Hematopoietic multipotent progenitor cell treated with erythropoietin and hydrocortisone succinate and interleukin-3 and kit ligand, for 8 days (in vitro differentiated cells): ENCODE data around the gene OTX1.
"Not testable (repeated sequence)": the region's sequence is repeated elsewhere in the genome, so short reads cannot be mapped to it uniquely, and the experiment has no call there.

ENCODE experiments used
- DNase-seq: peaks from one replicate; pipeline ENCODE4 v3.0.0-alpha.2; 2015

The OTX1 gene

DNA sequence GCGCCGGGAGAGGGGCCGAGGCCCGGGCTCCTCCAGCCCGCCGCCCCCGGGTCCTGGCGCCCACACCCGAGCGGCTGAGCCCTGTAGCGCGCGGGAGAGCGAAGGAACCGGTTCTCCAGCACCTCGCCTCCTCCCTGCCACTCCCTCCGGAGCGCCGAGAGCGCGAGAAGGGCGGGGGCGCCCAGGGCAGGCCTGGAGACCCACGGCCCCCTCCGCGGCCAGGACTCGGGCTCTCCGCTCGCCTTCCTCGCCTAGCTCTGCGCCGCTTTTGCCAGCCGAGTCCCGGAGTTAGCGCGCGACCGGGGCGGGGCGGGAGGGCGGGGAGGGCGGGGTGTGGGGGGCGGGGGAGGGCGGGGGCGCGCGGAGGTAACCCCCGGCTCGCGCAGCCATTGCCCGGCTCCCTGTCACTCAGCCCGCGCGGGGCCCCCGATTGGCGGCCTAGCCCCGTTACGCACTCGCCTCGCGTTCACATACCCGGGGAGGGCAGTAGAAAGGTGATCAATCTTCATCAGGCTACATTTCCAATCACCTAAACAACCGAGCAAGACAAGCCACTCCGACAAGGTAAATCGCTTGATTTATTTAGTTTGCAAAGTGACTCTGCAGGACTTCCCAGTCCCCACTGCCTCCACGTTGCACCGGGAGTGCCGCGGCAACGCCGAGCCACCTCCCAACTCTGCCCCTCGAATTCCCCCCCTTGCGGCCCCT, at the start of gene OTX1:
Gene OTX1 (plus strand): TSS at position 497 of the 708 bp plus-strand sequence. CDS start 2,161 bp downstream, outside the sequence.
- DNase-seq = no peak

DNA sequence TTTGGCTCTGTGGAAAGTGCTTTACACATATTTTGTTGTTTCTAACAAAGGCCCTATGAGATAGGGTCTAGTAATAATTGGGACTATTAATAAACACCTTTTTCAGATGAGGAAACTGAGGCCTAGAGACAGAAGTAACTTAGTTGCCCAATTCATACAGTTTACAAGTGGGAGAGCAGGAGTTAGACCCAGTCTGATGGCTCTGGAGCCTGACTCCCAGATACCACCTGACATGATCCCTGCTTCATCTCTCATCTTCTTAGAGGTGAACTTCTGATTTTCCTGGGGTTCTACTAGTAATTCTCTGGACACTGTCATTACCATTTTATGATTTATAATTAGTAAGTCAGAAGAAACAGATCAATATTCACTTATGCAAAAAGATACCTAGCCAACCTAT, 49.1 kb upstream of the OTX1 start:
- no peak for DNase-seq

DNA sequence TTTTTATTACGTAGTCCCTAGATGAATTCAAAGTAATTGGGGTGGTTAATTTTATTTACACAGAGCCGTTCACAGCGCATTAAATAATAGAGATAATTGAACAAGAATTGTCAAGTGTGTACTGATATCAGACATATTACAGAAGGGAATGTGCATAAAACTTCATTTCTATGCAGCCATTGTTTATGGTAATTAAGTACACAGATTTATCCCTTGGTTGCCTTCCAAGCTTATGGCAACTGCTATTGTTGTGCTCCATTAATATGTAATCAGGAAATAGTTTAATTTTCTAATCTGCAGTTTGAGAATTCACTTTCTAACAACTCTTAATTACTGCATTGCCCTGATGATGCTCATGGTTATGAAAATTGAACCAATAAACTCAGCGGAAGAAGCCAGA, 47.3 kb upstream of the OTX1 start:
- no peak for DNase-seq

DNA sequence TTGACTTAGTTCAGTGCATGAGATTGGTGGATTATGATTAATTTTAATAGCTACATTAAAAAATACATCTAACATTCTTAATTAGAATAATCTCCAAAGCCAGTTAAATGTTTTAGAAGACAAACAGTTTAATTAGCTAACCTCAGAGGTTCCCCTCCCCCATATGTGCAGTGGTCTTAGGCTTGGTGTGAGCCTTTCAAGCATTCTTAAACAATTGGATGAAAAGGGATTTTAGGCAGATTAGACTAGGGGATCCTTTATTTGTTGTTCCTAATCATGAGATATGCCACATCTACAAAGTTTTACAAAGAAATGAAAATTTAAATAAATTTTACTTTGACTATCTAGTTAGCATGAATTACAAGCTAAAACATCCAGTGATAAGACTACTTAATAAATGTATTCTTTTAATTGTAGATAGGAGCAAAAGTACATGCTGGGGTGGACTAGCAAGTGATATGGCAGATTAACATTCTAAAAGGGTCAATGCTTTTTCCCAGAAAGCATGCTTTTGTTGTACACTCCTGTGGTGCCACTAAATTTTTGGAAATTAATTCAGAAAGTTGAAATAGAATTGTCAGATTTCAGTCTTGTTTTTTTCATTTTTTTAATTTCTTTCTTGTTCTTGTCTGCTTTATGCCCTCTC, 42.7 kb upstream of the OTX1 start:
- no peak for DNase-seq

- DNase-seq = no peak
Measured at GRCh38 chr2:63008838-63009237, 41.8 kb upstream of the OTX1 start.

DNA sequence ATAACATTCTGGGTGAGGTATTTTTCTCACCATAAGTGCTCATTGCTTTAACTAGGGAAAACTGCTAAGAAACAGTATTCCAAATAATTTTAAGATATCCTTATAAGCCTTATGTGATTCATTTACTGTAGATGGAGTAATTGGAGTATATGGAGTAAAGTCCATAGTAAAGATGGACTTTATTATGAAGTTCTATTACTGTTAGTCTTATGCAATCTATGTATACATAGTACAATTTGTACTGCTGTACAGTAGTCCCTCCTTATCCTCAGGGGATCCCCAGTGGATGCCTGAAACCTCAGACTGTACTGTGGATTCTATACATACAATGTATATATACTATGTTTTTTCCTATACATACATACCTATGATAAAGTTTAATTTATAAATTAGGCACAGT, 41.1 kb upstream of the OTX1 start:
- DNase-seq = no peak

- no peak for DNase-seq
Measured at GRCh38 chr2:63012541-63012940, 38.1 kb upstream of the OTX1 start.

DNA sequence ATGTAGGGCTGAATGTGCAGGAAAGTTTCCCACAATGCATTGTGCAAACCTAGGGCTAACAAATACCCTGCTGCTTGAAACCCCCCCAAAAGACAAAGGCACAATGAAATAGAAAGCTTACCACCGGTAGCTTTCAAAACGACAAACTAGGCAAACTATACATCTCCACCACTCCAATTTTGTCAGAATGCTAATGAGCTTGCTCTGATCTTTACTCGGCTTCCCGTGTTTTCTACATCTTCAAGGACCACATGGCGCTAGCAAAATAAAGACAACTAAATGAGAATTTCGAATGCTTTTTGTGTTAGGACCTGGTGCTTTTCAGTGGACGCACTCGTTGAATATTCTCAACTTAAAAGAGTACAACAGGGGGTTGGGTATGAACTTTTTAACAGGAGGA, 37.2 kb upstream of the OTX1 start:
- DNase-seq = no peak

- no peak for DNase-seq
Measured at GRCh38 chr2:63015389-63015788, 35.2 kb upstream of the OTX1 start.

- DNase-seq = no peak
Measured at GRCh38 chr2:63018439-63018838, 32.2 kb upstream of the OTX1 start.

DNA sequence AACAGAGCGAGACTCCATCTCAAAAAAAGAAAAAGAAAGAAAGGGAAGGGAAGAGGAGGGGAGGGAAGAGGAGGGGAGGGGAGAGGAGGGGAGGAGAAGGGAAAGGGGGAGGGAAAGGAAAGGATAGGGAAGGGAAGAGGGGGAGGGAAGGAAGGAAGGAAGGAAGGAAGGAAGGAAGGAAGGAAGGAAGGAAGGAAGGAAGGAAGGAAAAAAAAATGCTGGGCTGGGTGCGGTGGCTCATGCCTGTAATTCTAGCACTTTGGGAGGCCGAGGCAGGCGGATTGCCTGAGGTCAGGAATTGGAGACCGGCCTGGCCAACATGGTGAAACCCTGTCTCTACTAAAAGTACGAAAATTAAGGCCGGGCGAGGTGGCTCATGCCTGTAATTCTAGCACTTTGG, 30.9 kb upstream of the OTX1 start:
- not testable (repeated sequence) for DNase-seq

DNA sequence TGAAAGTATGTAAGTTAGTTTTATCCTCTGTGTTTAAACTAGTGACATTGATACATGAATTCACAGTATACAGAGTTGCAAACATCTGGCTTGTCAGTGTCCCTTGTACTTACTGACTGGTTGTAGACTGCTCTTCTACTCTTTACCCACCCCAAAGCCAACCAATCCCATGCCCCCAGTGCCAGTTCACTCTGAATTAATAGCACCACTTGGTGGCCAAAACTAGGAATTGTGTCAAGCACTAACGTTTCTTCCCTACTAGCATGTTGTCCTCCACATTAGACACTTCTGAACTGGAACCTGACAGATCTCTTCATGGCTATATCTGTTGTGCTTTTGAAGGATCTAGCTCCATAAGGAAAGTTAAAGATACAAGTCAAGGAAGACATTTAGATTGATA, 27.2 kb upstream of the OTX1 start:
- peak; percentile 68 for DNase-seq

GRCh38 chr2:63027220-63027619, 23.4 kb upstream of the OTX1 start:
- no peak for DNase-seq

GRCh38 chr2:63029058-63029457, 21.6 kb upstream of the OTX1 start:
- DNase-seq = no peak

GRCh38 chr2:63034526-63034925, 16.1 kb upstream of the OTX1 start:
- DNase-seq = no peak

DNA sequence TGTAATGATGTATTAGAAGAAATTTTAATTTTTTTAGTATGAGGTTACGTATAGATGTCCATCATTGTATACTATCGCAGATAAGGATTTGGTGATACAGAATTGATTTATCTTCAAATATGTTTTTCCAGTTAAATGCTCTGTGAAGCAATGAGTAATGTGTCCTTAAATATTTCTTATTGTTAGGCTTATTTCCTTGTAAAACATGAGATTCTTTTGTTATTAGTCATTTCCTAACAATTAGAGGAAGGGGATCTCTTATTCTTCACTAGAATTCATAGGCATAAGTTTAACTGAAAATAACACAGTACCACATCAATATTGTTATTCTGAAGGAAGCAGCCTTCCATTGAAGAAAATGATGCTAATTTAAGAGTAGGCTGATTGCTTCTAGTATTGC, 15.5 kb upstream of the OTX1 start:
- no peak for DNase-seq

DNA sequence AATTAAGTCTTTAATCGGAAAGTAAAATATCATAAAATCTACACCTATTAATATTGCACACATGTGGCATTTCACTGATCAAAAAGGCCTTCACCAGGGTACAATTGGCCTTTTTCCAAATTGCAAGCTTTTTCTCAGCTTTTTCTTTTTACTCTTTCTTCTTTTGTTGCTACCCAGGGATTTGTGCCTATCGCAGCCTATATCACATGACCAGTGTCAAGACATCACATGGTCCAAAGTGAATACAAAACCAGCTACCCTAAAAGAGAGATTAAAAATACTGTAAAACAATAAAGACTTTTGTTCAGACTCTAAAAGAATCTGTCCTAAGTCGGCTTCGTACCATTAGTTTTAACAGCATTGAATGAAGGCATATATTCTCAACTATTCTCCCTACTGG, 15.0 kb upstream of the OTX1 start:
- no peak for DNase-seq

DNA sequence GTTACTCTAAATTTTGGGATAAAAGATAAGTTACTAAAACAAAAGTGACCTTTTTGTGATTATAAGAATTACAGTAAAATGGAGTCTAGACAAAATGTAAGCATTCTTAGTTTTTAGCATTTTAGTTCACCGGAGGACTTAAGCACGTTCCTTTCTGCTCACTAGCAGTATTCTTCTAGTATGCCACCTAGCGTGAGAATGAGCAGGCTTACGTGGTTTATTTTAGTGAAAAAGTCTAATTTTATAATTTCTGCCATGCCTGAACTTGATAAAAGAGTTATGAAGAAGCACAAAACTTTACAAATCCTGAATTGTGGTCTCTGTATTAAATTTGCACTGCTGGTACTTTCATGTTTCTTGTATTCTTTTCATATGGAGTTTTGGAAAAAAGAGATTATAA, 12.6 kb upstream of the OTX1 start:
- no peak for DNase-seq

- no peak for DNase-seq
Measured at GRCh38 chr2:63040586-63040985, 10.0 kb upstream of the OTX1 start.

DNA sequence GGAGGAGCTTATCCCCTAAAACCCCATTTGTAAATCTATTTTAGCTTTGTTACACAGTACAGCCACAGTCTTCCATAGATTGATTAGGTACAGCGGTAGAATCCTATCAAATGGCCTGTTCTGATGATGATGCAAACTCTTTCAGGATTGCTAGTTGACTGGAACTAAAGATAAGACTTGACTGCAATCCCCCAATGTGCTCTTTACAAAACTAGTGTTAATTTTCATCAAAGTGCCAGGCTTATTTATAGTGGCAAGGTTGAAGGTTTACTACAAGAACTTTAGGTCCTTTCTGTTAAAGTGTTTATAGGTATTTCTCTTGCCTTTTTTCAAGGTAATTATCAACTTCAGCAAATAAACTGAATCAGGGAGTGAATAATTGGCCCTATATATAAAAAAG, 9.0 kb upstream of the OTX1 start:
- DNase-seq = no peak

- no peak for DNase-seq
Measured at GRCh38 chr2:63044362-63045327, 6.0 kb upstream of the OTX1 start.

DNA sequence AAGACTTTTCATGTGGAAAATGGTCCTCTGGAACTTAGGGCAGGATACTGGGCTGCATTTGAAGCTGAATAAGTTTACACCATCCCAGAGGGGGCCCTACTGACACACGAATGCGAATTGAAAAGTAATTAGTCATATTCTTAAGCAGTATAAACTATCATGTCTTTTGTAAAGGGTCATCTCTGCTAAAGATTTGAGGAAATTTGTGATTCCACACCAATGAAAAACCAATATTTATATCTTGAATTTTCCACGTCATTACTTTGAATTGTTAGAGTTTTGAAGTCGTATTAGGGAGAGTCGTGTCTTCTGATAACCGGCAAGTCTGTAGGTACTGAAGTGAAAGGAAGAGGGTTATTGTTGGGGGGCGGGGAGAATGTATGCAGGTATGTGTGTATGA, 4.1 kb upstream of the OTX1 start:
- no peak for DNase-seq

DNA sequence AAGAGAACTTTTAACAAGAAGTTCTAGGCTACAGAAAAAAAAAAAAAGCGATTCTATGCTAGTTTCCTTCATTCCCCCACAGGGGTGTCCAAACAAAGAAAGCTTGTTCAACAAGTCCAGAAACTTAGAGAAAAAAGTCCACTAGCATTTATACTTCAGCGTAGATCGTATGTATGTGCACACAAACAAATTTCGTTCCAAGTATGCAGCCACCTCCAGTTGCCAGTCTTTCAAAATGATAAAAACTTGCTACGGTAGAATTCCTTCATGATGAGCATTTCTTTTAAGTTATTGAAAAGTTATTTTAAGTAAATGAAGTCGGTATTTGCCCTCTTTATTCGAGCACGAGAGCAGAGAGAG, 3.7 kb upstream of the OTX1 start:
- no peak for DNase-seq
